H1 (cell line): ENCODE measurements around the gene CNR2.

Experiments used
- BCL11A ChIP-seq, 2 experiments: IDR thresholded peaks; one replicate each; pipeline ENCODE4 v1.6.1; 2011; ENCODE audit warnings: low read depth in 2 of 2, low read length in 2 of 2, mild to moderate bottlenecking in 2 of 2
- CTCF ChIP-seq, 3 experiments: IDR thresholded peaks; 1 replicate in 2 of 3; 2 replicates in 1 of 3; pipeline versions ENCODE4 v1.5.1 to v1.6.1; 2011; ENCODE audit warnings: low read length in 3 of 3, mild to moderate bottlenecking in 3 of 3, inconsistent platforms in 2 of 3, low read depth in 1 of 3, moderate library complexity in 1 of 3; ENCODE audit not compliant: insufficient read depth in 1 of 3; ENCODE audit errors: control extremely low read depth in 1 of 3
- PHF8 ChIP-seq: fragments of 200-600 bp; sonication (generic); conservative IDR thresholded peaks from 2 replicates; pipeline ENCODE4 v1.7.1; 2012; ENCODE audit warnings: low read depth, mild to moderate bottlenecking, inconsistent platforms, low read length, moderate library complexity
- TAF1 ChIP-seq: IDR thresholded peaks from 2 replicates; pipeline ENCODE4 v1.6.1; 2011; ENCODE audit warnings: mild to moderate bottlenecking, low read depth, low read length

- peak; percentile 79 to 94 (median 83) for TF ChIP-seq CTCF (IDR thresholded peaks at IDR 0.05; ENCODE audit: control extremely low read depth in 1 of 3, insufficient read depth in 1 of 3, low read depth in 1 of 3, low read length in 3 of 3)
- TF ChIP-seq PHF8: peak; percentile 60
- TF ChIP-seq TAF1: peak; percentile 36; the same call in 1 of the 2 replicates
- TF ChIP-seq BCL11A (IDR thresholded peaks at IDR 0.05; ENCODE audit: low read depth in 2 of 2, low read length in 2 of 2): no peak
Measured at GRCh38 chr1:23867895-23868556, 45.1 kb downstream of the CNR2 start, which contains the start of gene FUCA1.
